Duodenal mucosa (tissue), 2 donors: Measurements from ENCODE around the gene PSAPL1.

Source experiments
- H3K27ac ChIP-seq: one replicate; pipeline ENCODE4 v1.7.0; 2013; ENCODE audit warnings: low read depth, low read length
- H3K27me3 ChIP-seq, 2 donors: one replicate each; pipeline ENCODE4 v1.7.0; 2013; ENCODE audit warnings: low read length in 2 of 2, control low read depth in 1 of 2; ENCODE audit not compliant: insufficient read depth in 2 of 2, control insufficient read depth in 1 of 2
- H3K36me3 ChIP-seq, 2 donors: one replicate each; pipeline ENCODE4 v1.7.0; 2013; ENCODE audit warnings: low read length in 2 of 2, control low read depth in 1 of 2; ENCODE audit not compliant: insufficient read depth in 2 of 2, control insufficient read depth in 1 of 2
- H3K4me1 ChIP-seq, 2 donors: one replicate each; pipeline ENCODE4 v1.7.0; 2013; ENCODE audit warnings: low read length in 2 of 2, control low read depth in 1 of 2; ENCODE audit not compliant: insufficient read depth in 2 of 2, control insufficient read depth in 1 of 2
- H3K4me3 ChIP-seq, 2 donors: one replicate each; pipeline ENCODE4 v1.7.0; 2013; ENCODE audit warnings: low read length in 2 of 2, low read depth in 1 of 2
- H3K9ac ChIP-seq, 2 donors: one replicate each; pipeline ENCODE4 v1.7.0; 2013; ENCODE audit warnings: low read length in 2 of 2, low read depth in 1 of 2
- H3K9me3 ChIP-seq, 2 donors: one replicate each; pipeline ENCODE4 v1.7.0; 2013; ENCODE audit warnings: low read length in 2 of 2, control low read depth in 1 of 2; ENCODE audit not compliant: control insufficient read depth in 1 of 2

PSAPL1 gene

GRCh38 chr4:7470522-7471128 lies 35.9 kb upstream of the PSAPL1 start:
- Histone ChIP-seq H3K9ac (no peak overlapping the region), H3K4me3 (no peak overlapping the region), H3K36me3 (no peaks in the 10 kb centered on the region), H3K9me3 (no peaks in the 10 kb centered on the region), H3K27ac (no peak overlapping the region), H3K4me1 (no peaks in the 10 kb centered on the region), H3K27me3 (no peaks in the 10 kb centered on the region)

GRCh38 chr4:7470111-7470510 lies 35.4 kb upstream of the PSAPL1 start:
- no peaks in the 10 kb centered on the region for H3K4me1 ChIP-seq
- H3K36me3 ChIP-seq = no peaks in the 10 kb centered on the region
- no peak overlapping the region for H3K27ac ChIP-seq
- no peaks in the 10 kb centered on the region for H3K27me3 ChIP-seq
- no peaks in the 10 kb centered on the region for H3K9me3 ChIP-seq
- no peak overlapping the region for H3K4me3 ChIP-seq
- H3K9ac ChIP-seq = no peak overlapping the region

GRCh38 chr4:7469023-7469422 lies 34.3 kb upstream of the PSAPL1 start:
- Histone ChIP-seq H3K4me1 (no peaks in the 10 kb centered on the region), H3K9ac (no peak overlapping the region), H3K27me3 (no peaks in the 10 kb centered on the region), H3K27ac (no peak overlapping the region), H3K36me3 (no peaks in the 10 kb centered on the region), H3K4me3 (no peak overlapping the region), H3K9me3 (no peaks in the 10 kb centered on the region)

GRCh38 chr4:7467471-7467870 lies 32.7 kb upstream of the PSAPL1 start:
- H3K4me3 ChIP-seq = no peak overlapping the region
- H3K9me3 ChIP-seq = no peaks in the 10 kb centered on the region
- H3K27ac ChIP-seq = no peak overlapping the region
- no peaks in the 10 kb centered on the region for H3K4me1 ChIP-seq
- no peak overlapping the region for H3K9ac ChIP-seq
- H3K27me3 ChIP-seq = no peaks in the 10 kb centered on the region
- no peaks in the 10 kb centered on the region for H3K36me3 ChIP-seq

- no peaks in the 10 kb centered on the region for H3K36me3 ChIP-seq
- no peak overlapping the region for H3K27ac ChIP-seq
- no peaks in the 10 kb centered on the region for H3K9me3 ChIP-seq
- no peak overlapping the region for H3K4me3 ChIP-seq
- H3K9ac ChIP-seq = no peak overlapping the region
- H3K4me1 ChIP-seq = no peaks in the 10 kb centered on the region
- H3K27me3 ChIP-seq = no peaks in the 10 kb centered on the region
Measured at GRCh38 chr4:7466904-7467303, 32.2 kb upstream of the PSAPL1 start.

- no peak overlapping the region for H3K9ac ChIP-seq
- no peaks in the 10 kb centered on the region for H3K4me1 ChIP-seq
- no peaks in the 10 kb centered on the region for H3K27me3 ChIP-seq
- H3K9me3 ChIP-seq = no peaks in the 10 kb centered on the region
- no peaks in the 10 kb centered on the region for H3K36me3 ChIP-seq
- H3K27ac ChIP-seq = no peak overlapping the region
- no peak overlapping the region for H3K4me3 ChIP-seq
Measured at GRCh38 chr4:7466215-7466614, 31.5 kb upstream of the PSAPL1 start.

- H3K27ac ChIP-seq = no peak overlapping the region
- H3K36me3 ChIP-seq = no peaks in the 10 kb centered on the region
- no peak overlapping the region for H3K4me3 ChIP-seq
- H3K4me1 ChIP-seq = no peaks in the 10 kb centered on the region
- H3K9me3 ChIP-seq = no peaks in the 10 kb centered on the region
- no peak overlapping the region for H3K9ac ChIP-seq
- H3K27me3 ChIP-seq = no peaks in the 10 kb centered on the region
Measured at GRCh38 chr4:7465017-7465416, 30.3 kb upstream of the PSAPL1 start.

- Histone ChIP-seq H3K9ac (no peak overlapping the region), H3K9me3 (no peaks in the 10 kb centered on the region), H3K4me1 (no peaks in the 10 kb centered on the region), H3K27me3 (no peaks in the 10 kb centered on the region), H3K4me3 (no peak overlapping the region), H3K27ac (no peak overlapping the region), H3K36me3 (no peaks in the 10 kb centered on the region)
Measured at GRCh38 chr4:7464259-7464655, 29.5 kb upstream of the PSAPL1 start.

- no peaks in the 10 kb centered on the region for H3K27me3 ChIP-seq
- H3K4me3 ChIP-seq = no peak overlapping the region
- H3K4me1 ChIP-seq = no peaks in the 10 kb centered on the region
Measured at GRCh38 chr4:7463566-7464258, 29.0 kb upstream of the PSAPL1 start.

GRCh38 chr4:7462509-7462971 lies 27.8 kb upstream of the PSAPL1 start:
- H3K4me1 ChIP-seq = no peaks in the 10 kb centered on the region
- no peak overlapping the region for H3K9ac ChIP-seq
- no peak overlapping the region for H3K27ac ChIP-seq
- H3K9me3 ChIP-seq = no peaks in the 10 kb centered on the region
- H3K36me3 ChIP-seq = no peaks in the 10 kb centered on the region
- no peaks in the 10 kb centered on the region for H3K27me3 ChIP-seq
- no peak overlapping the region for H3K4me3 ChIP-seq

More at GRCh38 chr4:7463566-7464258, 29.0 kb upstream of the PSAPL1 start:
- Histone ChIP-seq H3K27ac (no peak overlapping the region), H3K9ac (no peak overlapping the region), H3K9me3 (no peaks in the 10 kb centered on the region), H3K36me3 (no peaks in the 10 kb centered on the region)
